IMR-90 (cell line): ENCODE data around the gene ARHGEF16. TPM values are rescaled to one million over a fixed set of nuclear protein-coding genes. Genes with fewer than 3 reads are reported as not detected.

ENCODE experiments used
- ATAC-seq: fragments of 200-7000 bp; cut with Tn5 transposase; 2 replicates; pipeline ENCODE4 v1.9.1; 2020; ENCODE audit warnings: low read depth, mild to moderate bottlenecking, moderate library complexity
- BruUV-seq: library from RNA; stranded (reverse); fragments of 400-500 nt; replicated peaks from 2 replicates; lab custom pipeline; 2021; lab: Mats Ljungman, UMichigan
- CTCF ChIA-PET: fragments of 300-600 bp; formaldehyde crosslinking; extraction: SDS; loops from one replicate; lab custom pipeline; 2021; ENCODE audit warnings: antibody characterized with exemption; lab: Yijun Ruan, JAX
- POLR2A ChIA-PET: fragments of 300-600 bp; sonication (Branson Sonifier 250); formaldehyde crosslinking; loops from one replicate; lab custom pipeline; 2022; ENCODE audit warnings: antibody characterized with exemption; ENCODE audit not compliant: unreplicated experiment; lab: Charles Lee
- DNase-seq: peaks from one replicate; pipeline ENCODE4 v3.0.0; 2013
- H2AFZ ChIP-seq: replicated peaks from 2 replicates; pipeline ENCODE3; 2013; ENCODE audit warnings: low read length, mild to moderate bottlenecking; ENCODE audit not compliant: poor library complexity
- H2AK5ac ChIP-seq: 2 replicates; pipeline ENCODE4 v1.6.1; 2013; ENCODE audit warnings: low read depth, low read length, inconsistent platforms
- H2AK9ac ChIP-seq: replicated peaks from 2 replicates; pipeline ENCODE3; 2013; ENCODE audit warnings: mild to moderate bottlenecking, low read depth, low read length, moderate library complexity; ENCODE audit not compliant: poor library complexity
- H2BK120ac ChIP-seq: 2 replicates; pipeline ENCODE4 v1.6.1; 2013; ENCODE audit warnings: low read depth, low read length, inconsistent platforms
- H2BK15ac ChIP-seq: 3 replicates; pipeline ENCODE4 v1.6.1; 2013; ENCODE audit warnings: low read depth, low read length, inconsistent platforms
- H2BK20ac ChIP-seq: 2 replicates; pipeline ENCODE4 v1.6.1; 2013; ENCODE audit warnings: low read depth, mild to moderate bottlenecking, inconsistent platforms, low read length, moderate library complexity
- H2BK5ac ChIP-seq: 2 replicates; pipeline ENCODE4 v1.6.1; 2013; ENCODE audit warnings: mild to moderate bottlenecking, low read depth, low read length, inconsistent platforms; ENCODE audit not compliant: poor library complexity, severe bottlenecking
- H3K14ac ChIP-seq: replicated peaks from 2 replicates; pipeline ENCODE4 v1.6.1; 2013; ENCODE audit warnings: low read depth, low read length, inconsistent platforms
- H3K18ac ChIP-seq: 2 replicates; pipeline ENCODE4 v1.6.1; 2013; ENCODE audit warnings: low read depth, low read length, control low read depth
- H3K23ac ChIP-seq: 2 replicates; pipeline ENCODE4 v1.6.1; 2013; ENCODE audit warnings: low read depth, low read length, inconsistent platforms
- H3K27ac ChIP-seq: 2 replicates; pipeline ENCODE4 v1.5.1; 2013; ENCODE audit warnings: mild to moderate bottlenecking, control low read depth, low read length; ENCODE audit not compliant: insufficient read depth
- H3K27me3 ChIP-seq: 2 replicates; pipeline ENCODE4 v1.6.1; 2013; ENCODE audit warnings: low read length; ENCODE audit not compliant: control insufficient read depth, insufficient read depth
- H3K36me3 ChIP-seq: 2 replicates; pipeline ENCODE4 v1.6.1; 2013; ENCODE audit warnings: low read length, mixed read lengths; ENCODE audit not compliant: control insufficient read depth, insufficient read depth
- H3K4ac ChIP-seq: 2 replicates; pipeline ENCODE4 v1.6.1; 2013; ENCODE audit warnings: low read depth, low read length, inconsistent platforms
- H3K4me1 ChIP-seq: 2 replicates; pipeline ENCODE4 v1.6.1; 2013; ENCODE audit warnings: low read length, mixed read lengths; ENCODE audit not compliant: control insufficient read depth, insufficient read depth
- H3K4me2 ChIP-seq: 2 replicates; pipeline ENCODE4 v1.6.1; 2013; ENCODE audit warnings: low read depth, mild to moderate bottlenecking, control low read depth, low read length, moderate library complexity
- H3K4me3 ChIP-seq: 2 replicates; pipeline ENCODE4 v1.5.1; 2013; ENCODE audit warnings: low read depth, mild to moderate bottlenecking, control low read depth, low read length, moderate library complexity; ENCODE audit not compliant: insufficient read depth
- H3K56ac ChIP-seq: 2 replicates; pipeline ENCODE4 v1.6.1; 2013; ENCODE audit warnings: low read length, inconsistent platforms; ENCODE audit not compliant: insufficient read depth; ENCODE audit errors: extremely low read depth
- H3K79me1 ChIP-seq, 2 experiments: 2 replicates each; pipeline ENCODE4 v1.6.1; 2013; ENCODE audit warnings: low read length in 2 of 2, inconsistent platforms in 1 of 2, low read depth in 1 of 2
- H3K9ac ChIP-seq: 2 replicates; pipeline ENCODE4 v1.6.1; 2013; ENCODE audit warnings: low read depth, low read length, control low read depth
- H3K9me1 ChIP-seq: 2 replicates; pipeline ENCODE4 v1.6.1; 2013; ENCODE audit warnings: low read length, inconsistent platforms; ENCODE audit not compliant: insufficient read depth
- H3K9me3 ChIP-seq: 2 replicates; pipeline ENCODE4 v1.6.1; 2013; ENCODE audit warnings: low read length; ENCODE audit not compliant: control insufficient read depth, insufficient read depth
- H4K20me1 ChIP-seq: 2 replicates; pipeline ENCODE4 v1.6.1; 2013; ENCODE audit warnings: low read length, inconsistent platforms; ENCODE audit not compliant: insufficient read depth
- H4K5ac ChIP-seq: 2 replicates; pipeline ENCODE4 v1.6.1; 2013; ENCODE audit warnings: mild to moderate bottlenecking, low read depth, low read length, control low read depth
- H4K8ac ChIP-seq, 2 experiments: 2 replicates each; pipeline ENCODE4 v1.6.1; 2013; ENCODE audit warnings: low read depth in 2 of 2, low read length in 2 of 2, control low read depth in 1 of 2, inconsistent platforms in 1 of 2
- H4K91ac ChIP-seq: 2 replicates; pipeline ENCODE4 v1.6.1; 2013; ENCODE audit warnings: low read depth, low read length, inconsistent platforms; ENCODE audit not compliant: insufficient read depth
- ELK1 ChIP-seq: fragments of 150-350 bp; IDR thresholded peaks from 2 replicates; pipeline ENCODE4 v1.6.1; 2016; ENCODE audit warnings: low read depth, mild to moderate bottlenecking, low read length, moderate library complexity, borderline replicate concordance
- RAD21 ChIP-seq: IDR thresholded peaks from 2 replicates; pipeline ENCODE4 v1.6.1; 2012; ENCODE audit warnings: low read length, improper control_type of control experiment
- USF2 ChIP-seq: fragments of 150-350 bp; IDR thresholded peaks from 2 replicates; pipeline ENCODE4 v1.6.1; 2017; ENCODE audit warnings: mild to moderate bottlenecking, antibody characterized with exemption, low read length, low read depth
- WGBS, 2 experiments: methylation state at CpG; one replicate each; pipeline versions ENCODE4 v1.1.5 to v1.1.7; 2013; ENCODE audit warnings: missing lambda C conversion rate in 2 of 2; ENCODE audit not compliant: insufficient read length in 1 of 2; ENCODE audit errors: extremely low coverage in 2 of 2; 5-methylcytosine and 5-hydroxymethylcytosine counted together
- dilution Hi-C: fragments of 300-500 bp; cut with HindIII; formaldehyde crosslinking; loops from one replicate; pipeline ENCODE4 v1.14.3; 2018; ENCODE audit warnings: low sequenced_read_pairs; ENCODE audit not compliant: unreplicated experiment
- in situ Hi-C: fragments of 300-500 bp; cut with MboI; formaldehyde crosslinking; loops from 3 replicates; pipeline ENCODE4 v1.14.3; 2019; ENCODE audit warnings: low sequenced_read_pairs, inconsistent platforms, mixed read lengths
- intact Hi-C: fragments of 100-400 bp; cut with micrococcal nuclease; formaldehyde crosslinking; loops from 2 replicates; pipeline ENCODE4 v1.10.0; 2022
- polyA plus RNA-seq, 3 experiments: library from polyadenylated mRNA; depleted of rRNA; stranded (reverse); fragments of >200 nt; gene quantifications; 2 replicates each; pipeline ENCODE4 v1.2.3, GENCODE V29; 2012; ENCODE audit warnings: low replicate concordance in 1 of 3
- total RNA-seq: library from RNA; depleted of rRNA; stranded (reverse); fragments of >200 nt; gene quantifications from 2 replicates; pipeline ENCODE4 v1.2.3, GENCODE V29; 2012

Gene ARHGEF16
- total and polyA plus RNA-seq, 2 of the 4 experiments (the other 2 are of a cell fraction) = 0.18 to 0.39 TPM

GRCh38 chr1:3418600-3418999, 35.9 kb upstream of the ARHGEF16 start:
- WGBS, 2 experiments = 78% methylated on average over 4 of the region's 8 CpGs; no CpG with 5 or more reads in 1 of the 2 experiments
- in situ Hi-C loops = no loop called here
- no peaks in the 10 kb centered on the region for H3K9me1 ChIP-seq

More at GRCh38 chr1:3418600-3418999, 35.9 kb upstream of the ARHGEF16 start:
- DNase-seq (no peak), ATAC-seq (no peak)
- H3K9ac ChIP-seq = no peak overlapping the region
- H3K4me3 ChIP-seq = no peak overlapping the region
- no peak overlapping the region for H2AK9ac ChIP-seq
- ChIA-PET CTCF (no interaction called here), POLR2A (no interaction called here)
- no TSS peak for BruUV-seq
- H3K36me3 ChIP-seq = no peaks in the 10 kb centered on the region
- H3K4me2 ChIP-seq = no peak overlapping the region
- no peak overlapping the region for H3K27ac ChIP-seq
- H3K79me1 ChIP-seq = no peaks in the 10 kb centered on the region
- H2BK20ac ChIP-seq = no peak overlapping the region
- H2BK120ac ChIP-seq = no peak overlapping the region
- peaks cover 9% of the 10 kb centered on the region; the same call in 1 of the 2 replicates for H3K27me3 ChIP-seq
- H3K14ac ChIP-seq = no peak overlapping the region
- TF ChIP-seq USF2 = no peak
- no peak for TF ChIP-seq ELK1
- TF ChIP-seq RAD21 = no peak
- no peak overlapping the region for H4K8ac ChIP-seq
- H2BK5ac ChIP-seq = no peak overlapping the region
- H3K9me3 ChIP-seq = peaks cover 7% of the 10 kb centered on the region; the same call in 1 of the 2 replicates
- dilution Hi-C loops (no loop called here), intact Hi-C loops (no loop called here)
- H2AFZ ChIP-seq = no peak overlapping the region
- no peaks in the 10 kb centered on the region for H4K20me1 ChIP-seq
- H2BK15ac ChIP-seq = no peak overlapping the region
- H4K5ac ChIP-seq = no peak overlapping the region
- no peak overlapping the region for H3K4ac ChIP-seq
- no peak overlapping the region for H3K23ac ChIP-seq
- no peaks in the 10 kb centered on the region for H3K4me1 ChIP-seq
- H3K56ac ChIP-seq = no peak overlapping the region
- no peak overlapping the region for H4K91ac ChIP-seq
- H2AK5ac ChIP-seq = no peak overlapping the region
- no peak overlapping the region for H3K18ac ChIP-seq
